Dendritic cell treated with granulocyte-macrophage colony-stimulating factor and Interleukin-4, amounts not matched to agents 40 ng/mL and 50 ng/mL, for 4 days (primary cell): ENCODE data around the gene ZSWIM8.
"Not testable (repeated sequence)": the region's sequence is repeated elsewhere in the genome, so short reads cannot be mapped to it uniquely, and the experiment has no call there.

Source experiments
- H3K27ac Mint-ChIP-seq: one replicate; pipeline ENCODE4 v1.8.0; 2022; ENCODE audit warnings: mild to moderate bottlenecking, mixed read lengths
- H3K27me3 Mint-ChIP-seq: one replicate; pipeline ENCODE4 v1.8.0; 2022; ENCODE audit warnings: mild to moderate bottlenecking, mixed read lengths
- H3K36me3 Mint-ChIP-seq: one replicate; pipeline ENCODE4 v1.8.0; 2022; ENCODE audit warnings: low read depth, mixed read lengths
- H3K4me1 Mint-ChIP-seq: one replicate; pipeline ENCODE4 v1.8.0; 2022; ENCODE audit warnings: low read depth, mixed read lengths
- H3K4me3 Mint-ChIP-seq: one replicate; pipeline ENCODE4 v1.8.0; 2022; ENCODE audit warnings: mild to moderate bottlenecking, moderate library complexity, mixed read lengths
- H3K9me3 Mint-ChIP-seq: one replicate; pipeline ENCODE4 v1.8.0; 2022; ENCODE audit warnings: mixed read lengths
- intact Hi-C: fragments of 100-400 bp; cut with micrococcal nuclease; formaldehyde crosslinking; loops from one replicate; pipeline ENCODE4 v1.15.0; 2022

Gene ZSWIM8

GRCh38 chr10:73795491-73795890 is 10.1 kb downstream of the ZSWIM8 start:
- H3K4me3 Mint-ChIP-seq, H3K9me3 Mint-ChIP-seq, intact Hi-C loops, H3K27me3 Mint-ChIP-seq: not testable (repeated sequence)
- H3K36me3 Mint-ChIP-seq: peaks cover 100% of the 10 kb centered on the region
- peaks cover 22% of the 10 kb centered on the region for H3K4me1 Mint-ChIP-seq
- H3K27ac Mint-ChIP-seq: peak overlapping the region; percentile 43

- H3K27ac Mint-ChIP-seq: peak overlapping the region; percentile 43
- H3K4me3 Mint-ChIP-seq, H3K9me3 Mint-ChIP-seq, H3K27me3 Mint-ChIP-seq, intact Hi-C loops: not testable (repeated sequence)
- peaks cover 22% of the 10 kb centered on the region for H3K4me1 Mint-ChIP-seq
- peaks cover 100% of the 10 kb centered on the region for H3K36me3 Mint-ChIP-seq
Observed at GRCh38 chr10:73796035-73796434, 10.6 kb downstream of the ZSWIM8 start.

- no peaks in the 10 kb centered on the region for H3K9me3 Mint-ChIP-seq
- peaks cover 22% of the 10 kb centered on the region for H3K4me1 Mint-ChIP-seq
- H3K27me3 Mint-ChIP-seq: no peaks in the 10 kb centered on the region
- intact Hi-C loops: no loop called here
- H3K36me3 Mint-ChIP-seq: peaks cover 100% of the 10 kb centered on the region
- H3K27ac Mint-ChIP-seq: no peak overlapping the region
- H3K4me3 Mint-ChIP-seq: no peak overlapping the region
Observed at GRCh38 chr10:73796766-73797165, 11.4 kb downstream of the ZSWIM8 start.

- Mint-ChIP-seq H3K36me3 (peaks cover 100% of the 10 kb centered on the region), H3K9me3 (no peaks in the 10 kb centered on the region), H3K4me3 (no peak overlapping the region), H3K27me3 (no peaks in the 10 kb centered on the region), H3K4me1 (peaks cover 25% of the 10 kb centered on the region), H3K27ac (no peak overlapping the region)
- intact Hi-C loops: no loop called here
Observed at GRCh38 chr10:73797324-73798025, 12.1 kb downstream of the ZSWIM8 start.

GRCh38 chr10:73798087-73798486 is 12.7 kb downstream of the ZSWIM8 start:
- Mint-ChIP-seq H3K9me3 (no peaks in the 10 kb centered on the region), H3K4me3 (no peak overlapping the region), H3K27me3 (no peaks in the 10 kb centered on the region), H3K36me3 (peaks cover 100% of the 10 kb centered on the region), H3K27ac (no peak overlapping the region), H3K4me1 (peaks cover 31% of the 10 kb centered on the region)
- intact Hi-C loops: no loop called here

GRCh38 chr10:73798927-73799560 is 13.6 kb downstream of the ZSWIM8 start:
- H3K4me1 Mint-ChIP-seq: peaks cover 41% of the 10 kb centered on the region
- intact Hi-C loops: no loop called here
- peak overlapping the region; percentile 46 for H3K27ac Mint-ChIP-seq
- no peaks in the 10 kb centered on the region for H3K27me3 Mint-ChIP-seq
- H3K9me3 Mint-ChIP-seq: no peaks in the 10 kb centered on the region
- peaks cover 99% of the 10 kb centered on the region for H3K36me3 Mint-ChIP-seq
- H3K4me3 Mint-ChIP-seq: no peak overlapping the region

GRCh38 chr10:73799899-73800559 is 14.6 kb downstream of the ZSWIM8 start:
- H3K27ac Mint-ChIP-seq: no peak overlapping the region
- peaks cover 99% of the 10 kb centered on the region for H3K36me3 Mint-ChIP-seq
- H3K27me3 Mint-ChIP-seq: no peaks in the 10 kb centered on the region
- H3K9me3 Mint-ChIP-seq: no peaks in the 10 kb centered on the region
- intact Hi-C loops: no loop called here
- H3K4me1 Mint-ChIP-seq: peaks cover 38% of the 10 kb centered on the region
- no peak overlapping the region for H3K4me3 Mint-ChIP-seq

GRCh38 chr10:73800560-73801252 is 15.3 kb downstream of the ZSWIM8 start:
- H3K27ac Mint-ChIP-seq: no peak overlapping the region
- peaks cover 41% of the 10 kb centered on the region for H3K4me1 Mint-ChIP-seq
- intact Hi-C loops: no loop called here
- no peak overlapping the region for H3K4me3 Mint-ChIP-seq
- no peaks in the 10 kb centered on the region for H3K9me3 Mint-ChIP-seq
- H3K27me3 Mint-ChIP-seq: no peaks in the 10 kb centered on the region
- peaks cover 99% of the 10 kb centered on the region for H3K36me3 Mint-ChIP-seq

- peaks cover 99% of the 10 kb centered on the region for H3K36me3 Mint-ChIP-seq
- H3K4me3 Mint-ChIP-seq: no peak overlapping the region
- no peaks in the 10 kb centered on the region for H3K27me3 Mint-ChIP-seq
- intact Hi-C loops: no loop called here
- H3K4me1 Mint-ChIP-seq: peaks cover 46% of the 10 kb centered on the region
- H3K9me3 Mint-ChIP-seq: no peaks in the 10 kb centered on the region
- no peak overlapping the region for H3K27ac Mint-ChIP-seq
Observed at GRCh38 chr10:73801253-73801590, 15.8 kb downstream of the ZSWIM8 start.

- Mint-ChIP-seq H3K4me3 (no peak overlapping the region), H3K27ac (peak overlapping the region; percentile 82), H3K4me1 (peaks cover 59% of the 10 kb centered on the region), H3K27me3 (no peaks in the 10 kb centered on the region), H3K9me3 (no peaks in the 10 kb centered on the region), H3K36me3 (peaks cover 99% of the 10 kb centered on the region)
- intact Hi-C loops: no loop called here
Observed at GRCh38 chr10:73802276-73802991, 17.0 kb downstream of the ZSWIM8 start.

- H3K4me1 Mint-ChIP-seq: peaks cover 72% of the 10 kb centered on the region
- peak overlapping the region; percentile 82 for H3K27ac Mint-ChIP-seq
- H3K4me3 Mint-ChIP-seq: peak overlapping the region; percentile 2
- intact Hi-C loops: no loop called here
- peaks cover 99% of the 10 kb centered on the region for H3K36me3 Mint-ChIP-seq
- H3K9me3 Mint-ChIP-seq: no peaks in the 10 kb centered on the region
- H3K27me3 Mint-ChIP-seq: no peaks in the 10 kb centered on the region
Observed at GRCh38 chr10:73803680-73804286, 18.4 kb downstream of the ZSWIM8 start.

GRCh38 chr10:73806176-73806950 is 21.0 kb downstream of the ZSWIM8 start:
- no peaks in the 10 kb centered on the region for H3K27me3 Mint-ChIP-seq
- H3K4me3 Mint-ChIP-seq: peak overlapping the region; percentile 43
- intact Hi-C loops: no loop called here
- peaks cover 79% of the 10 kb centered on the region for H3K4me1 Mint-ChIP-seq
- peaks cover 94% of the 10 kb centered on the region for H3K36me3 Mint-ChIP-seq
- H3K27ac Mint-ChIP-seq: peak overlapping the region; percentile 68
- no peaks in the 10 kb centered on the region for H3K9me3 Mint-ChIP-seq

GRCh38 chr10:73807471-73807870 is 22.1 kb downstream of the ZSWIM8 start:
- no peaks in the 10 kb centered on the region for H3K27me3 Mint-ChIP-seq
- no peaks in the 10 kb centered on the region for H3K9me3 Mint-ChIP-seq
- intact Hi-C loops: no loop called here
- H3K4me1 Mint-ChIP-seq: peaks cover 77% of the 10 kb centered on the region
- H3K4me3 Mint-ChIP-seq: peak overlapping the region; percentile 43
- H3K36me3 Mint-ChIP-seq: peaks cover 83% of the 10 kb centered on the region
- H3K27ac Mint-ChIP-seq: peak overlapping the region; percentile 68
